Measurements from ENCODE around the gene IBA57.

DNA sequence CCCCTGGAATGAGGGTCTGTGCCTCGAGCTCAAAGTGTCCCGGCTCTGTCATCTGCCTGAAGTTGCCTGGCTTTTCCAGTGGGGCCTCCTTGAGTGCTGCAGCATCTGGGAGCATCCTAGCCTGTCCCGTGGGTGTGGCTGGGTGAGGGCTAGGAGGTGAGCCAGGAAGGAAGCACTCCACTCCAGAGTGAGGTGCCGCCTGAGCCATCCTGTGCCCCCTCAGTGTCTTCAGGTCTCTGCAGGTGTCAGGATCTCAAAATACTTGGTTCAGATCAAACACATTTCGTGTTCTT, 11.5 kb downstream of the IBA57 start:
- TF ChIP-seq CTCF (IDR thresholded peaks at IDR 0.05; ENCODE audit: low read length) (no peak), EZH2 (optimal IDR thresholded peaks at IDR 0.05; ENCODE audit: low read depth, low read length) (no peak)
